Activated T-helper 1 cell treated with anti-CD3 and anti-CD28 coated beads, Interleukin-2, amount 50 U/mL, for 16 hours (primary cell): ENCODE results near the gene SLC45A3.
A peak's percentile ranks its signal among the peaks of the same experiment; 100 is the strongest.
"Not testable (repeated sequence)": the region's sequence is repeated elsewhere in the genome, so short reads cannot be mapped to it uniquely, and the experiment has no call there.

ENCODE experiments used
- DNase-seq, 2 donors: peaks; one replicate each; pipeline ENCODE4 v3.0.0-alpha.2; 2020; ENCODE audit warnings: low read depth in 1 of 2, low spot score in 1 of 2

The SLC45A3 gene

GRCh38 chr1:205637854-205638468, 42.3 kb downstream of the SLC45A3 start:
- no peak for DNase-seq

- no peak for DNase-seq
These were observed 43.6 kb downstream of the SLC45A3 start for GRCh38 chr1:205636732-205637131.

GRCh38 chr1:205636138-205636530, 44.2 kb downstream of the SLC45A3 start:
- DNase-seq = not testable (repeated sequence)

GRCh38 chr1:205633421-205633976, 46.8 kb downstream of the SLC45A3 start:
- no peak for DNase-seq

- no peak for DNase-seq
These were observed 47.6 kb downstream of the SLC45A3 start for GRCh38 chr1:205632669-205633169.

GRCh38 chr1:205631768-205632668, 48.3 kb downstream of the SLC45A3 start, which contains the start of gene ELK4:
Gene ELK4, minus strand, starts transcription at chr1:205632011. Its CDS starts 8,129 bp downstream, at chr1:205623882.
- peak; percentile 99 to 100 for DNase-seq

- peak; percentile 56 to 73 for DNase-seq
These were observed 49.1 kb downstream of the SLC45A3 start for GRCh38 chr1:205631010-205631767.

- no peak for DNase-seq
These were observed 49.7 kb downstream of the SLC45A3 start for GRCh38 chr1:205630651-205631009.

GRCh38 chr1:205630241-205630640, 50.1 kb downstream of the SLC45A3 start:
- DNase-seq = no peak

DNA sequence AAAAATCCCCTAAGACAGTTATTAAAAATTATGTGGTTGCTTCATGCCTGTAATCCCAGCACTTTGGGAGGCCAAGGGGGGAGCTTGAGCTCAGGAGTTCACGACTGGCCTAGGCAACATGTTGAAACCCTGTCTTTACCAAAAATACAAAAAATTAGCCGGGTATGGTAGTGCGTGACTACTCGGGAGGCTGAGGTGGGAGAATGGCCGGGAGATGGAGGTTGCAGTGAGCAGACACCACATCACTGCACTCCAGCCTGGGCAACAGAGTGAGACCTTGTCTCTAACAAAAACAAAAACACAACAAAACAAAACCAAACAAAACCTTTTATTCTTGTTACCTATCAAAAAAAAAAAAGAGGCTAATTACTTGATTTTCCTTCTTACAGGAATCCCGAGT, 50.6 kb downstream of the SLC45A3 start:
- no peak for DNase-seq

GRCh38 chr1:205627956-205628355, 52.4 kb downstream of the SLC45A3 start:
- DNase-seq = no peak

DNA sequence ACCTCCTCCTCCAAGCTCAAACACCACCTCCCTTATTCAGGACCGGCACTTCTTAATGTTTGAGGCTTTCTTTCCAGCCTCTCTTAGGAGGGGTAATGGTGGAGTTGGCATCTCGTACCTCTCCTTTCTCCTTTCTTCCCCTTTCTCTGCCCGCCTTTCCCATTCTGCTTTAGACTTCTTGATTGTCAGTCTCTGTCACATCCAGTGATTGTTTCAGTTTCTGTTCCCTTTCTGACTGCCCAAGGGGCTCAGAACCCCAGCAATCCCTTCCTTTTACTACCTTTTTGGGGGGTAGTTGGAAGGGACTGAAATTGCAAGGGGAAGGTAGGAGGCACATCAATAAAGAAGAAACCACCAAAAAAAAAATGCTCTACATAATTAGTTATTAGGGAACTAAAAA, 54.1 kb downstream of the SLC45A3 start:
- no peak for DNase-seq

GRCh38 chr1:205623646-205624045, 56.7 kb downstream of the SLC45A3 start:
- no peak for DNase-seq

- no peak for DNase-seq
These were observed 60.0 kb downstream of the SLC45A3 start for GRCh38 chr1:205620269-205620668.

DNA sequence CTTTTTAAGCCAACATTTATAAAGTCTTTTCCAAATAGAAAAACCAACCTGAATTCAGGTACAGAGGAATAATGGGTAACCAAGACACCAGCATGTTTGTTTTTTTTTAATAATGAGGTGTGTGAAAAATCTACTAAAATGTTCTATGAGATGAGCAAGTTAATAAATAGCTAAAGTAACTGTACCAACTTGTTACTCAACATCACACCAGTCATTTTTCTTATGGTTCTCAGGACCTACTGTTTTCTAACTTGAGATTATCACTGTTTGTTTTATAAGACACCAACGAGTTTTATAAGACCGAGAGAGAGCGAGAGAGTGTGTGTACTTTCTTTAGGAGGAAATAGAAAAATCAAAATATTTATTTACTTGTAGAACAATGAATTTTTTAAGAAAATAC, 60.9 kb downstream of the SLC45A3 start:
- DNase-seq = no peak

DNA sequence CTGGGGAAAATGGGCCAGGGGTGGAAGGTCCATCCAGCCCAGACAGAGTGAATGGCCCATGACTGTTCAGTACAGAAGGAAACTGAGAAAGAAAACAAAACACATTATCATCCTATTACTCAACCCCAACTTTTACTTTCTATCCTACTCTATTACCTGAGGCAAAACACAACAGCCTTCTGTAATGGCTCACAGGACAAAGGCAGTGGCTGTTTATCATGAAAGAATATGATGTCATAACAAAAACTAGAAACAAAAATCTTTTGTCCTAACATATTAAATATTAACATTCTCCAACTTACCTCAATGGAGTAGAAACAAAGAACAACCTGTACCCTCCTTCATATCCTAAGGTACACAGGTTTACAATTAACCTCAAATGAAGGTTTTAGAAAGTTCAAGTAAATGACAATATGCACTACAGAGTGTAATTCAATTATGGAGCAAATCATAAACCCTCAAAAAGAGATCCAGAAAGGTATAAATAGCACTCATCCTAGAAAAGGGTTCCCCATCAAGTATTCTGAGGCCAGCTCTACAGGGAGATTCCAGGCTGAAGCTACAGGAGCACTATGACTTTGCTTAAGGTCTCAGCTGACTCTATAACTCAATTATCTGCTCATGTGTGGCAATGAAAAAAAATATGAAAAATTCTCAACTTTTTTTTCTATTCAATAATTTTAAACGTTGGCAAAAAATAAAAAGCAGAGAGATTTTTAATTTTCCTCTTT, 63.6 kb downstream of the SLC45A3 start:
- DNase-seq = no peak

GRCh38 chr1:205615789-205616188, 64.5 kb downstream of the SLC45A3 start:
- no peak for DNase-seq

GRCh38 chr1:205613854-205614412, 66.4 kb downstream of the SLC45A3 start:
- no peak for DNase-seq

- DNase-seq = no peak
These were observed 67.8 kb downstream of the SLC45A3 start for GRCh38 chr1:205612556-205612955.

- no peak for DNase-seq
These were observed 68.2 kb downstream of the SLC45A3 start for GRCh38 chr1:205612104-205612503.
